GM19193 (cell line): ENCODE data around the gene ARL8A.

Experiments used
- POLR2A ChIP-seq: IDR thresholded peaks from 4 replicates; pipeline ENCODE4 v1.6.1; 2011; ENCODE audit not compliant: insufficient read depth, insufficient read length; ENCODE audit errors: extremely low read depth

Gene ARL8A

GRCh38 chr1:202163281-202164270 lies 19.0 kb upstream of the ARL8A start:
- TF ChIP-seq POLR2A = no peak

- no peak for TF ChIP-seq POLR2A
These were observed 18.1 kb upstream of the ARL8A start for GRCh38 chr1:202162418-202163280.

- TF ChIP-seq POLR2A = no peak
These were observed 17.5 kb upstream of the ARL8A start for GRCh38 chr1:202162047-202162417.

GRCh38 chr1:202161151-202162046 lies 16.9 kb upstream of the ARL8A start:
- TF ChIP-seq POLR2A = no peak

- peak; percentile 74 for TF ChIP-seq POLR2A
These were observed 15.9 kb upstream of the ARL8A start, which contains the start of gene PTPN7 for GRCh38 chr1:202160377-202160940. Gene PTPN7 (minus strand): TSS chr1:202160602. CDS start chr1:202159402, 1,200 bp downstream.

- TF ChIP-seq POLR2A = peak; percentile 50
These were observed 15.2 kb upstream of the ARL8A start for GRCh38 chr1:202159534-202160371.

- TF ChIP-seq POLR2A = peak; percentile 35
These were observed 14.4 kb upstream of the ARL8A start for GRCh38 chr1:202158810-202159533.

- no peak for TF ChIP-seq POLR2A
These were observed 13.4 kb upstream of the ARL8A start for GRCh38 chr1:202157945-202158344.

GRCh38 chr1:202156590-202156989 lies 12.1 kb upstream of the ARL8A start:
- TF ChIP-seq POLR2A = no peak

GRCh38 chr1:202155478-202156021 lies 11.0 kb upstream of the ARL8A start:
- no peak for TF ChIP-seq POLR2A

- no peak for TF ChIP-seq POLR2A
These were observed 10.4 kb upstream of the ARL8A start for GRCh38 chr1:202154766-202155477.
